ENCODE results near the gene PRRT3.

DNA sequence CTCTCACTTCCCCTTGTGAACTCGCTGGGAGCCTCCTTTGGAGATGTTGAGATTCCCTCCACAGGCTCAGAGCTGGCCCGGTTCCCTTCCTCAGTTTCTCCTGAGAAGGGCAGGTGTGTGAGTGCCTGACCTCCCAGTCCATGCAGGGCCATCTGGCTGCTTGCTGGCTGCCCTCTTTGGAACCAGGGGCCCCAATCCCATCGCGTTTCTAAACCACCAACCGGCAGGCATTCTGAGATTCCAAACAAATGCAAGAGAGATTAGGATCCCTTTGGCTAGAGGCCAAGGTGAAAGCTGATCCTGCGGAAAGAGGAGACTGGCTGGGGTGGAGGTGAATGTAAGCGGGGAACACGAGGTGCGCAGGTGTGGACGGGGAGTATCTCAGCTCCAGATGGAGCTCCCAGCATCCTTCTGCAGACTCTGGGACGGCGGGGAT lies 2.9 kb upstream of the PRRT3 start:
- TF ChIP-seq EP300 (IDR thresholded peaks at IDR 0.05; ENCODE audit: borderline replicate concordance in 1 of 2, low read depth in 2 of 2, low read length in 2 of 2) (no peak), EGR1 (IDR thresholded peaks at IDR 0.05; ENCODE audit: borderline replicate concordance, low read depth, low read length) (no peak)
- TF ChIP-seq, protein P1, sequence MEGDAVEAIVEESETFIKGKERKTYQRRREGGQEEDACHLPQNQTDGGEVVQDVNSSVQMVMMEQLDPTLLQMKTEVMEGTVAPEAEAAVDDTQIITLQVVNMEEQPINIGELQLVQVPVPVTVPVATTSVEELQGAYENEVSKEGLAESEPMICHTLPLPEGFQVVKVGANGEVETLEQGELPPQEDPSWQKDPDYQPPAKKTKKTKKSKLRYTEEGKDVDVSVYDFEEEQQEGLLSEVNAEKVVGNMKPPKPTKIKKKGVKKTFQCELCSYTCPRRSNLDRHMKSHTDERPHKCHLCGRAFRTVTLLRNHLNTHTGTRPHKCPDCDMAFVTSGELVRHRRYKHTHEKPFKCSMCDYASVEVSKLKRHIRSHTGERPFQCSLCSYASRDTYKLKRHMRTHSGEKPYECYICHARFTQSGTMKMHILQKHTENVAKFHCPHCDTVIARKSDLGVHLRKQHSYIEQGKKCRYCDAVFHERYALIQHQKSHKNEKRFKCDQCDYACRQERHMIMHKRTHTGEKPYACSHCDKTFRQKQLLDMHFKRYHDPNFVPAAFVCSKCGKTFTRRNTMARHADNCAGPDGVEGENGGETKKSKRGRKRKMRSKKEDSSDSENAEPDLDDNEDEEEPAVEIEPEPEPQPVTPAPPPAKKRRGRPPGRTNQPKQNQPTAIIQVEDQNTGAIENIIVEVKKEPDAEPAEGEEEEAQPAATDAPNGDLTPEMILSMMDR (IDR thresholded peaks at IDR 0.05; ENCODE audit: control extremely low read depth in 1 of 3, insufficient read depth in 1 of 3, low read depth in 1 of 3, low read length in 3 of 3) = no peak

Data from H1 (cell line).